GM13976 (cell line): Measurements from ENCODE around the gene CEP85L.

Source experiments
- DNase-seq: peaks from one replicate; pipeline ENCODE4 v3.0.0; 2012; ENCODE audit warnings: low spot score
- CTCF ChIP-seq: IDR thresholded peaks from 2 replicates; pipeline ENCODE4 v1.5.1; 2012; ENCODE audit warnings: borderline replicate concordance, mild to moderate bottlenecking; ENCODE audit not compliant: insufficient read depth; ENCODE audit errors: extremely low read depth, missing control alignments, control extremely low read depth
- in situ Hi-C: fragments of 300-500 bp; cut with MboI; formaldehyde crosslinking; loops from one replicate; pipeline ENCODE4 v1.12.0; 2022; ENCODE audit warnings: low sequenced_read_pairs, mixed read lengths, inconsistent platforms; ENCODE audit not compliant: unreplicated experiment

CEP85L gene

GRCh38 chr6:118617417-118617816, 34.0 kb downstream of the CEP85L start:
- TF ChIP-seq CTCF, result no peak
- in situ Hi-C loops, result no loop called here
- DNase-seq, result no peak

- DNase-seq, result no peak
- in situ Hi-C loops, result no loop called here
- no peak for TF ChIP-seq CTCF
Measured at GRCh38 chr6:118611334-118611733, 40.1 kb downstream of the CEP85L start.

- TF ChIP-seq CTCF, result no peak
- no peak for DNase-seq
- in situ Hi-C loops, result no loop called here
Measured at GRCh38 chr6:118606858-118607257, 44.5 kb downstream of the CEP85L start.

GRCh38 chr6:118606268-118606667, 45.1 kb downstream of the CEP85L start:
- DNase-seq, result peak; percentile 41
- TF ChIP-seq CTCF, result no peak
- in situ Hi-C loops, result no loop called here

GRCh38 chr6:118603372-118603771, 48.0 kb downstream of the CEP85L start:
- no peak for DNase-seq
- in situ Hi-C loops, result no loop called here

GRCh38 chr6:118602300-118602699, 49.1 kb downstream of the CEP85L start:
- in situ Hi-C loops, result no loop called here
- no peak for DNase-seq
- TF ChIP-seq CTCF, result no peak

More at GRCh38 chr6:118603372-118603771, 48.0 kb downstream of the CEP85L start:
- TF ChIP-seq CTCF, result no peak

GRCh38 chr6:118598324-118598723, 53.1 kb downstream of the CEP85L start:
- in situ Hi-C loops, result no loop called here
- no peak for DNase-seq
- no peak for TF ChIP-seq CTCF
